ENCODE results near the gene TEAD1.

DNA sequence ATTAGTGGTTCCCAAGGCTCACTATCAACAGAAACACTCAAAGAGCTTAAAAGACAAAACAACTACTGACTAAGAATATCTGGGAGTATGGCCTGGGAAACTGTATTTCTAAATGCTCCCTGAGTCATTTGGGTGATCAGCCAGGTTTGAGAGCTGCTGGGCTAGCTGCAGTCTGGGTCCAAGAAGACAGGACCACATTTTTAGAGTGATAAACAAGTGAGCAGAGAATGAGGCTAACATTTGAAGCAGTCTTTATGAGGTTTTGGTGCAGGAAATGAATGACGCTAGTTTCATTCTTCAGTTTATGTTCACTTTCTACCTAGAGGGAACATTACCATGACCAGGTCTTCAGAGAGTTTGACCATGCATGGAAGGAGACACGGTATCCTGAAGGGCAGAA is 97.7 kb downstream of the TEAD1 start:
- TF ChIP-seq POLR2A (IDR thresholded peaks at IDR 0.05): no peak
- TF ChIP-seq, protein P1, sequence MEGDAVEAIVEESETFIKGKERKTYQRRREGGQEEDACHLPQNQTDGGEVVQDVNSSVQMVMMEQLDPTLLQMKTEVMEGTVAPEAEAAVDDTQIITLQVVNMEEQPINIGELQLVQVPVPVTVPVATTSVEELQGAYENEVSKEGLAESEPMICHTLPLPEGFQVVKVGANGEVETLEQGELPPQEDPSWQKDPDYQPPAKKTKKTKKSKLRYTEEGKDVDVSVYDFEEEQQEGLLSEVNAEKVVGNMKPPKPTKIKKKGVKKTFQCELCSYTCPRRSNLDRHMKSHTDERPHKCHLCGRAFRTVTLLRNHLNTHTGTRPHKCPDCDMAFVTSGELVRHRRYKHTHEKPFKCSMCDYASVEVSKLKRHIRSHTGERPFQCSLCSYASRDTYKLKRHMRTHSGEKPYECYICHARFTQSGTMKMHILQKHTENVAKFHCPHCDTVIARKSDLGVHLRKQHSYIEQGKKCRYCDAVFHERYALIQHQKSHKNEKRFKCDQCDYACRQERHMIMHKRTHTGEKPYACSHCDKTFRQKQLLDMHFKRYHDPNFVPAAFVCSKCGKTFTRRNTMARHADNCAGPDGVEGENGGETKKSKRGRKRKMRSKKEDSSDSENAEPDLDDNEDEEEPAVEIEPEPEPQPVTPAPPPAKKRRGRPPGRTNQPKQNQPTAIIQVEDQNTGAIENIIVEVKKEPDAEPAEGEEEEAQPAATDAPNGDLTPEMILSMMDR (IDR thresholded peaks at IDR 0.05 in 4 of 5, conservative IDR thresholded peaks at IDR 0.05 in 1 of 5): no peak

Data from gastrocnemius medialis (tissue), 4 donors.